ENCODE measurements around the gene CBR4.
"Not testable (repeated sequence)": the region's sequence is repeated elsewhere in the genome, so short reads cannot be mapped to it uniquely, and the experiment has no call there.

Gene CBR4

DNA sequence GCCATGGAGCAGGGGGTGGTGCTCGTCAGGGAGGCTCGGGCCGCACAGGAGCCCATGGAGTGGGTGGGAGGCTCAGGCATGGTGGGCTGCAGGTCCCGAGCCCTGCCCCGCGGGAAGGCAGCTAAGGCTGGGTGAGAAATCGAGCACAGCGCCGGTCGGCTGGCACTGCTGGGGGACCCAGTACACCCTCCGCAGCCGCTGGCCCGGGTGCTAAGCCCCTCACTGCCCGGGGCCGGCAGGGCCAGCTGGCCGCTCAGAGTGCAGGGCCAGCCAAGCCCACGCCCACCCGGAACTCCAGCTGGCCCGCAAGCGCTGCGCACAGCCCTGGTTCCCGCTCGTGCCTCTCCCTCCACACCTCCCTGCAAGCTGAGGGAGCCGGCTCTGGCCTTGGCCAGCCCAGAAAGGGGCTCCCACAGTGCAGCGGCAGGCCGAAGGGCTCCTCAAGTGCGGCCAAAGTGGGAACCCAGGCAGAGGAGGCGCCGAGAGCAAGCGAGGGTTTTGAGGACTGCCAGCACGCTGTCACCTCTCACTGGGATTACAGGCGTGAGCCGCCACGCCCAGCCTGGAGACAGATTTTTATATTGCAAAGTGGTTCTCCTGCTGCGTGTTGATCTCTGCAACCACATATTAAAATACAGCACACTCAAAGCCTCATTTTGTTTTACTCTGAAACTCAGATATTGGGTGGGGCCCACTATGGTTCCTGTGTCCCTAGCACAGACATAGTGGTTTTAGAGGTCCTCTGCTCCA lies 26.0 kb upstream of the CBR4 start:
- in situ Hi-C loops (cut with HindIII; ENCODE audit: low sequenced_read_pairs): not testable (repeated sequence)

DNA sequence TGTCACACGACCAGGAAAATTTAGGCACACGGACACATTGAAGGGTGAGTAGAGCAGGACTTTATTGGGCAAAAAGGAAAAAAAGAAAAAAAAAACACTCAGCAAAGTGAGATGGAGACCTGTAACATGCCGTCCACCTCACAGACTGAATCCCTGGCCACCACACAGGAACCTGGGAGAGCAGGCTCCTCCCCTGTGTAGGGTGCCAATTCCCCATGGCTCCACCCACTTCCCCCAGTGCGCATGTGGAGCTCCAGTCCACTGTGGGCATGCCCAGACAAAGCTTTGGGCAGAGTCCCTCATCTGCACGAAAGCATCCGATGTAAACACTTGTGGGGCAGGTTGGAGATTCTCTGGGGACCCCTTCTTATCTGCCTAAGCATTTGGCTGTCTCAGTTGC lies 23.6 kb upstream of the CBR4 start:
- in situ Hi-C loops (cut with HindIII; ENCODE audit: low sequenced_read_pairs): no loop called here

DNA sequence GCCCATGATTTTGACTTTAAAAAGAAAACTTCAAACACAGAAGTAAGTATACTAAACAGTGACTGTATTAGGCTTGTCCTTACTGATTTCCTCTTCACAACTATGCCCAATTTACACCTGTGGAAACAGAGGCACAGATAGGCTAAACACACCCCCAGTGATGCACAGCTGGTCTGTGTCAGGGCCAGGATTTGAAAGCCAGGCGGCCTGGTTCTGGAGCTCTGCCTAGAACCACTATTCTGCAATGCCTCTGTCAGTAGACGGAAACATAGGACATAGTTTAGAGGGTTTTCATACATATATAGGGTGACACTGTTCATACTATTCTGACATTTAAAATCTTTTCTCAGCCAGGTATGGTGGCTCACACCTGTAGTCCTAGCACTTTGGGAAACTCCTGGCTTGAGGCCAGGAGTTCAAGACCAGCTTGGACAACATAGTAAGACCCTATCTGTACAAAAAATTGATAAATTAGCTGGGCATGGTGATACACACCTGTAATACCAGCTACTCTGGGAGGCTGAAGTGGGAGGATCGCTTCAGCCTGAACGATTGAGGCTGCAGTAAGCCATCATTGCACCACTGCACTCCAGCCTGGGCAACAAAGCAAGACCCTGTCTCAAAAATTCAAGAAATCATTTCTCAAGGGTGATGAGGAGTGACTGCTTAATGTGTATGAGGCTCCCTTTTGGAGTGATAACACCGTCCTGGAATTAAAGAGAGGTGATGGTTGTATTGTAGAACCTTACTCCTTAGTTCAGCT lies 23.0 kb upstream of the CBR4 start:
- in situ Hi-C loops (cut with HindIII; ENCODE audit: low sequenced_read_pairs): no loop called here

DNA sequence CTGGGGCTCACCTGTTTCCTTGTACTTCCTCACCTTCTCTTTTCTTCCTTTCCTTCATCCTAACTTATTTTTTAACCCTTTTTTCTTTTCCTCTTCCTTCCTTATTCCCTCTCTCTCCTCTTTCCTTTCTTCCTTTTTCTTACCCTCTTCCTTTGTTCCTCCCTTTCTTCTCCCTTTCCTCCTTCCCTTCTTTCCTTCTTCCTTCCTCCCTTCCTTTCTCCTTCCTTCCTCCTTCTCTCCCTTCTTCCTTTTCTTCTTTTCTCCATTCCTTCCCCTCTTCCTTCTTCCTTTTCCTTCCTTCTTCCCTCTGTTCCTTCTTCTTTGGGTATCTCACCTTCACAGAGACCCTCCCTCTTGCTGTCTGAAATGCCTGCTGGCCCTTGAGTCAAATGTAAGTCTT lies 22.1 kb upstream of the CBR4 start:
- in situ Hi-C loops (cut with HindIII; ENCODE audit: low sequenced_read_pairs): no loop called here

DNA sequence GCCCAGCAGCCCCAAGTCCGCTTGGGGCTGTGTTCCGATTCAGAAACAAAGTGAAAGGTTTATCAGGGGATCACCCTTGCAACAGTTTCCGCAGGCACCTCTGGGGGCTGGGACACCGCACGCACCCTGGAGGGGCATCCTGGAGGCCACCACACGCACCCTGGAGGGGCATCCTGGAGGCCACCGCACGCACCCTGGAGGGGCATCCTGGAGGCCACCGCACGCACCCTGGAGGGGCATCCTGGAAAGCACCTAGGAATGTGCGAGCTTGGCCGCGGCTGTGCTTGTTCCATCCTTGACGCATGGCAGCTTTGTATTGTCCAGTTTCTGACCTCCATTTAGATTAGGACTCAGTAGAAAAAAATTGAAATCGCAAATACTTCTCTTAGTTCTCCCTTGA lies 21.3 kb upstream of the CBR4 start:
- in situ Hi-C loops (cut with HindIII; ENCODE audit: low sequenced_read_pairs): no loop called here

DNA sequence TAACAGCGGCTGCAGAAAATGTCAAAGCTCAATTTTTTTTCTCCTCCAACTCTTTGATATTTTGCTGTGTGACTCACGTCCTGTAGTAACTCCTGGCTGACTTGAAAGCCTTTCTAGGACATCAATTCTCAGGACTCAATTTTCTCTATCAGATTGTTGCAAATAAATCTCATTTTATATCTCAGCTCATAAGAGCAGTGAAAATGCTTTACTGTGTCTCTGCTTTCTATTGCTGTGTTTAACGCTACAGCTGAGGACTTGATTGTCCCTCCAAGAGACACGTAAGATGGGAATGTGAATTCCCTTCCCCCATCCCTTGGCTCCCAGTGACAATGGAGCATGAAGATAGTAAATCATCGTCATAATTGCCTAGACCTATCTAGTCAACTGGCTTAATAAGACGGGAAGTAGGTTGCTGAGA lies 20.5 kb upstream of the CBR4 start:
- in situ Hi-C loops (cut with HindIII; ENCODE audit: low sequenced_read_pairs): no loop called here

DNA sequence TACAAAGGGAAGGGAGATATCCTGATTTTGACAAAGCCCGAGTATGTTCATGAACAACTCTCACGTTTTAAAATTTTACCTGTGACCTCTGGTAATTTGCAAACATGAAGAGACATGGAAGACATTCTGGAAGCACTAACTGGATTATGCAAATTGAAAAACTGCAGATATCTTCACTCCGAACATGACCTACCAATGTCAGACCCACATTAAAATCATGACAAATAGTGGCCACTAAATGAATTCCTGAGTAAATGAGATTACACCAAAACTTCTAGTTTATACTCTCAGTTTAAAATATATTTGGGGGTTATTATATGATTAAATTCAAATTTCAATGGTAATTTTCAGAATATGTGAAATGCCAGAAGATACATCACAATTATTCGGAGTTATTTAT lies 19.9 kb upstream of the CBR4 start:
- in situ Hi-C loops (cut with HindIII; ENCODE audit: low sequenced_read_pairs): loop anchor here (10.0 kb wide), 1 partner anchor 525 kb away; no protein-coding TSS in a partner anchor

DNA sequence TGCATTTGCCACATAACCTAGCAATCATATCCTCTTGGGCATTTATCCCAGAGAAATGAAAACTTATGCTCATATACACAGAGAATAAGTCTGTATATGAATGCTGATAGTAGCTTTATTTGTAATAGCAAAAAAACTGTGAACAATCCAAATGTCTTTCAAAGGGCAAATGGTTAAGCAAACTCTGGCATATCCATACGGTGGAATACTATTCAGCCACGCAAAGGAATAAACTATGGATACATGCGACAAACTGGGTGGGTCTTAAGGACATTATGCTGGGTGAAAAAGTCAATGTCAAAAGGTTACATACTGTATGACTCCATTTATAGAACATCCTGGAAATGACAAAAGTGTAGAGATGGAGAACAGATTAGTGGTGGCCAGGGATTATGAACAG lies 17.6 kb upstream of the CBR4 start:
- in situ Hi-C loops (cut with HindIII; ENCODE audit: low sequenced_read_pairs): loop anchor here (10.0 kb wide), 1 partner anchor 527 kb away; no protein-coding TSS in a partner anchor

DNA sequence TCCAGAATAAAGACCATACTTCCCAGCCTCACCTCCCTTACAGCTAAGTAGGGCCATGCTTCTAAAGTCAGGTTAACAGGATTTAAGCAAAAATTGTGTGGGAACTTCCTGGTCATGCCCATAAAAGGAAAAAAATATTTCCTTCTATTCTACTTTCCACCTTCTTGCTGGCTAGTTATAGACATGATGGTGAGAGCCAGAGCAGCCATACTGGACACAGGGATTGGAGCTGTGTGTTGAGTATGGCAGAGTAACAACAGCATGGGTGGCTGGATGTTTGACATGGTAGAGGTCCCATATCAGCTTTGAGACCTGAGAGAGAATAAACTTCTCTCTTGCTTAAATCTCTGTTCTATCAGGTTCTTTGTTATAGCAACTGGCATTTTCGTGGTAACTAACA lies 15.1 kb upstream of the CBR4 start:
- in situ Hi-C loops (cut with HindIII; ENCODE audit: low sequenced_read_pairs): loop anchor here (10.0 kb wide), 1 partner anchor 530 kb away; no protein-coding TSS in a partner anchor

DNA sequence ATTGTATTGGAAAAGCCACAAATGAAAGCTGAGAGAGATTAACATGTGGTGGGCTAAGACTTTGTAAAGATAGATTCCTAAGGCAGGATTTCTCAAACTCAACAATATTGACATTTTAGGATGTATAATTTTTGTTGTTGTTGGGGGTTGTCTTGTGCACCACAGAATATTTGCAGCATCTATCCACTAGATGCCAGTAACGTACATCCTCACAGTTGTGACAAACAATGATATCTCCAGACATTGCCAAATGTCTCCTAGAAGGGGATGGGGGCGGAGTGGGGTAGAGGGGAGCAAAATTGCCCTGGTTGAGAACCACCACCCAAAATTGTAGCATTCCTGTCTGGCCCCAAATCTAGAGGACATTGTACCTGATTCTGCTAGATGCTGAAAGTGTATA lies 14.7 kb upstream of the CBR4 start:
- in situ Hi-C loops (cut with HindIII; ENCODE audit: low sequenced_read_pairs): loop anchor here (5.0 to 10.0 kb wide), 2 partner anchors 453 to 530 kb away; no protein-coding TSS in a partner anchor

DNA sequence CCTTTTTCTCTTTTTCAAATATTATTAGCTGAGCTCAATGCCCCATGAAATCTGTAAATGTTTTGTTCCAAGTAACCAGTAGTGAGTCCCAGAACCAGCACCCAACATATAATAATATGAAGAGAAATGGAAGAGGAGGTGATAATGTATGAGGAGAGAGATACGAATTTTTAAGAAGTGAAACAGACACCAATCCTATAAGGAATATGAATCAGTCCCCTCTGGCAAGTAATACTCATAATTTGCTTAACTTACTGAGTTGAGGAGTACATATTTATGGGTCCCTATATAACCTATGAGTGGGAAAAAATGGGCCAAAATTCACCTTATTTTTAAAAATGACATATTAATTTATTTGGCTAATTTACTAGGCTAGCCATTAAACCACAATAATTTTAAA lies 8.4 kb upstream of the CBR4 start:
- in situ Hi-C loops (cut with HindIII; ENCODE audit: low sequenced_read_pairs): no loop called here

DNA sequence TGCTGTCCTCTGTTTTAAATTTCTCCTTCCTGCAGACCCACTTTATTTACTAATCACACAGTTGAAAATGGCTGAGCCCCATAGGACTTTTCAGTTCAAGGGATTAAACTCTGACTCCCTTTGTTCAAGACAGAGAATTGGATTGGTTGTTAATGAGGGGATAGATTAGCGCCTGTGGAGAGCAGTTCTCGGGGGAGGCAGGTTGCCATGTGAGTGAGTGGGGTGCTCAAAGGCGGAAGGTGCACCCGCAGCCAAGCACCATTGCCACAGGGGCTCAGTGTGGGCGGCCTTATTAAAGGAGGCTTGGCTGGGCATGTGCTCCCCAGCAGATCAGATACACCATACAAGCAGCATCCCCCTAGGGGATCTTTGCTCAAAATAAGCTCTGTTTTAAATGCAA lies 7.9 kb upstream of the CBR4 start:
- in situ Hi-C loops (cut with HindIII; ENCODE audit: low sequenced_read_pairs): no loop called here

DNA sequence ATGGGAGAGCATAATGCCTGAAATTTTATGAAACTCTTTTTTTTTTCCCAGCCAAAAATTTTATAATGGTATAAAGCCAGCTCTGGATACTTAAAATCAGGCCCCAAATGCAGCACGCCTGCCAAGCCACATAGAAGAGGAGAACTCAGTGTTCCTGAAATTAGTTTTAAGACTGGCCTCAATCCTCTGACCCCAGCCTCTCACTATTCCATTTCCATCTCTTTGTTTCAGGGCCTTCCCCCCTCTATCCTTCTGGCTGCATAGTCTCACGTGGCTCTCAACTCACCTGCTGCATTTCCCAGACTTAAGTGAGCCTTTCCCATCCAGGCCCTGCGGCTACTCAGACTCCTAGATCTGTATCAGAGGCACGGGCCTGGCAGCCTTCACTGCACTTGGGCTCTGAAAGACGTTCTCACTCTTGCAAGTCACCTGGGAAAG lies 5.2 kb upstream of the CBR4 start:
- in situ Hi-C loops (cut with HindIII; ENCODE audit: low sequenced_read_pairs): no loop called here

DNA sequence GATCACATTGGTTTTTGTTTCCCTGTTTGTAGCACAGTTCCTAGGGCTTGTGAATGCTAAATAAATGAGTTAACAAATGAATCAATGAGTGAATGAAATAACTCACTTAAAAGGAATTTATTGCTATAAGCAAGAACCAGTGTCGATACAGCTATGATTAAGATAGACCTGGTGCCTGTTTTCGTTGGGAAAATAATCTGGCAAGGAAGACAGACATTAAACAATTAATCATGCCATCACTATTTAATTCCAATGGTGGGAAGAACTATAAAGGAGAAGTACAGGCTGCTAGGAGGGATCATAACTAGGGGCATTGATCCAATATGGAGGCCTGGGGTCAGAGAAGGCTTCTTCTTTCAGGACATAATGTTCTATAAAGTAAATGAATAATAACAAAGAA lies 4.5 kb upstream of the CBR4 start:
- in situ Hi-C loops (cut with HindIII; ENCODE audit: low sequenced_read_pairs): no loop called here

DNA sequence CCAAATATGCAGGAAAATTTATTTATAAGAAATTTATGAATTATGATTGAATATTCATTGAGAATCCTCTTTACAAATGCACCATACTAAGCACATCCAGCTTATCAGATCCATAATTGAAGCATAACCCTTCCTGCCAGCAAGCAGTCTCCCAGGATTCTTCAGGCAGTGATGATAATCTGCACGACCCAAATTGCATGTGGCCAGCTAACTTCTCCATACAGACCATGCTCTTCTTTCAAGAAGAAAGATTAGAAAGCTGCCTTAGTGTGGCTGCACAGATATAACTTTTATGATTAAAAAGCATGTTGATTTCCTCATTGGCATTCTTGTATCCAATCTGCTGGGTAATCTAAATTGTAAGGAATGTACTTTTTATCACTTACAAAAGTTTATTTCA lies 3.3 kb upstream of the CBR4 start:
- in situ Hi-C loops (cut with HindIII; ENCODE audit: low sequenced_read_pairs): no loop called here

DNA sequence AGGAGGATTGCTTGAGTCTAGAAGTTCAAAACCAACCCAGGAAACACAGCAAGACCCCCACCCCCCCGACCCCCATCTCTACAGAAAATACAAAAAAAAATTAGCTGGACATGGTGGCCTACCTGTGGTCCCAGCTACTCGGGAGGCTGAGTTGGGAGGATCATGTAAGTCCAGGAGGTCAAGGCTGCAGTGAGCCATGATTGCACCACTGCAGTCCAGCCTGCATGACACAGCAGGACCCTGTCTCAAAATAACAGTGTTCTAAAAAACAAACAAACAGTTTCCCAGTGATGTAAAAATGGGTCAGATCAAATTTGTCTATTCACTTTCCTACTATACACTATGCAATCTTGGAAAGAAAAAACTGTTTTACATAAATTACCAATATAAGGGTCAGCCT lies 2.0 kb upstream of the CBR4 start:
- in situ Hi-C loops (cut with HindIII; ENCODE audit: low sequenced_read_pairs): no loop called here

DNA sequence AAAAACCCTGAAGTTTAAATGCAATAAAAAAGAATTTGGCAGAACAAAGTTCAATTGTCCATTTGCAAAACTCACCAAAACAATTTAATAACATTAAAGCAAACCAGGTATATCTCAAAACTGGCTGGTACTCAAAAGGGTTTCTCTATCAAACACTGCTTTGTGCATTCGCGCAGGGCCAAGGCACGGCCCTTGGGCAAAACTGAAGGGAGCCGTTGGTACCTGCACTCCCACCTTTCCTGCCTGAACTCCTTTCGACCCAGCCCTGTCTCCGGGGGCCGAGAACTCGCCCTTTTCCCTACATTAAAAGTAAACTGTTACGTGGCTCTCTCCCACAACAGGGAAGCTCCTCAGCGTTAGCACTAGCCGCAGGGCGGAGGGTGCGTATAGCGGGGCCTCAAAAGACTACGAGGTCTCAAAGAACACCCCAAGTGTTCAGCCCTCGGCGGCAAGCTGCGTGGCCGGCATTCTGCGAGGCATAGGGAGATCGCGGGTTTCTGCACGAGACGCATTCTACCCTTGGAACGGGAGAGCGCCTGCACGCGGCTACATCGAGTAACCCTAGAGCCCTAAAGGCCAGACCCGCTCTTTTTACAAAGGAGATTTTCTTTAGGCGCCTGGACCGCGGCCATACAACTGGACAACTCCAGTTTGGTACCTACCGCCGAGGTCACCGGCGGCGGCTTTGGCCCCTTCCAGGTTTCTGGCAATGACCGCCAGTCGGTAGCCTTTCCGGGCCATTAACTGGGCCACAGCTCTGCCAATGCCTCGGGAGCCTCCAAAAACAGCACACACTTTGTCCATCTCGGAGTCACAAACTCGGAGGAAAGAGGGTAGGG lies 550 bp downstream of the CBR4 start:
- in situ Hi-C loops (cut with HindIII; ENCODE audit: low sequenced_read_pairs): no loop called here

DNA sequence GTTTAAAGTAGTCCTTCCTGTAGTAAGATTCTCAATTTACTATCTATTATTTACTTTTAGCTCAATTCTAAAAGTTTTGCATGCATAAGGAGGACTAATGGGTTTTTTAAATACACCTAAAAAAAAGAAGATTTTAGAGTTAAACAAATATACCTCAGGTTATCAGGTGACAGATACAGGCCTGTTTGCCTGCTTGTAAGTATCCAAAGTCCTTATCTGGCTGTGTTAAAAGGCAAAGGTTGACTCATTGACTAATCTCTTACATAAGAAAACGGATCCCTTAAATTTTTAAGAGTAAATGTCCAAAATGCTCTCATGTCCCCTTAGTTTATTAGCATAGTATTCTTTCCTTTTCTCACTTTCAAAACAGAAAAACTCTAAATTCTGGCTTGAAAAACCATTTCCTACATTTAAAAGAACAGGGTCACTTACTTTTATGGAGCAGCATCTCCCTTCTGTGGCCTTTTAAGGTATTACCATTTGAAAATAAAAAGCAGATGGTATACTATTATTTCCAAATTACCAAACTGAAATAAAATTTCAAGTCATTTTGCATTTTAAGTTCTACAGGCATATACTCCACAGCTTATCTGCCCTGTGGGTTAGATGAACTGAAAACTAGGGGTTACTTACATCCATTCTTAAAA lies 4.5 kb downstream of the CBR4 start:
- in situ Hi-C loops (cut with HindIII; ENCODE audit: low sequenced_read_pairs): no loop called here

DNA sequence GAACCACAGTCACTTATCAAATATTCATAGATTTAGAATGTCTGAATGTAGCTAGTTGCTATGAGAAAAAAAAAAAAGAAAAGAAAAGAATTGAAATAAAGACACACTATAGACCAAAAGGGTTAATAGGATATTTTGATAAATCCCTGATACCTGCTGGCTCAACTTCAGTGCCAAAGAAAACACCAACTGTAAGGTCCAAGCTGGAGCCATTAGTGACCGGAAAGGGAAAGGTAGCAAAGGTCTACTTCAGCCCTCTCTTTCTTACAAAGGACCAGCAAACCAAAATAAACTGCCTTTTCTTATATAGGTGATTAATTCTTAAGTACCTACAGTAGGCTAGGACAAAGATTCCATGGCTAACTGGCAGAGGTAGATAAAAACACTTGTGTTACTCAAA lies 9.7 kb downstream of the CBR4 start:
- in situ Hi-C loops (cut with HindIII; ENCODE audit: low sequenced_read_pairs): no loop called here

DNA sequence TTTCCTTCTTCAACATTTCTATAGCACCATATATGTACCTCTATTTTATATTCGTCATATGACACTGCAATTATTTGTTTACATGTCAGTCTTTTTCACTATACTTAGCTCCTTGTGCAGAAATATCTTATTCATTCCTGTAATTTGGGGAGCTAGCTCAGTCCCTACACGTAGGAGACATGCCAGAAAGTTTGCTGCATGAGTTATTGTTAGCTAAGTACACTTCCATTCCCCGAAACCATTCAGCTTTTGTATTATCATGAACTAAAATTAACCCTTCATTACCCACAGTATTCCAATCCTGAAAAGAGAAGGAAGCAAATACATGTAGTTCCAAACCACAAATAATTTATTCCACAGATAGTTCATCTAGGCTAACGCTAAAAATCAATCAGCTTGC lies 10.2 kb downstream of the CBR4 start:
- in situ Hi-C loops (cut with HindIII; ENCODE audit: low sequenced_read_pairs): no loop called here

DNA sequence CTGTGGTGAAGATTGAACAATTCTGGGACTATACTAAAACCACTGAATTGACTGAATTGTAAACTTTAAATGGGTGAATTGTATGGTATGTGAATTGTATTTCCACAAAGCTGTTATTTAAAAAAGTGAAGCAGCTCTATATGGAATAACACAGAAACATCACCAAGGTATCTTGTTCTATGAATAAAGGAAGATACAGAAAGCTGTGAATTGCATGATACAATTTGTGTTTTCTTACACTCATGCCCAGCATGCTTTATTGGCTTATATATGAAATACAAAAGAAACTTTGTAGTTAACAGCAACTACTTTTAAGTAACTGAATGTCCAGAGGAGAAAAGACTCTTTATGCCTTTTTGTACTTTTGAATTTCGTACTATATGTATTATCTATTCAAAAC lies 11.5 kb downstream of the CBR4 start:
- in situ Hi-C loops (cut with HindIII; ENCODE audit: low sequenced_read_pairs): no loop called here

Measured in endothelial cell of hepatic sinusoid (primary cell).